MM.1S (cell line): ENCODE data around the gene SMOC1.

Experiments used
- DNase-seq: peaks from one replicate; pipeline ENCODE4 v3.0.0-alpha.2; 2015
- H2AFZ ChIP-seq: fragments of 300-600 bp; sonication (generic); 2 replicates; pipeline ENCODE4 v1.6.0; 2016; ENCODE audit warnings: antibody characterized with exemption, low read length
- H3F3A ChIP-seq: fragments of 300-600 bp; sonication (generic); 2 replicates; pipeline ENCODE4 v1.6.1; 2016; ENCODE audit warnings: mild to moderate bottlenecking, antibody characterized with exemption, low read length, moderate library complexity, mixed read lengths; ENCODE audit not compliant: insufficient read depth
- H3K27ac ChIP-seq: fragments of 300-600 bp; sonication (generic); 2 replicates; pipeline ENCODE4 v1.5.1; 2016; ENCODE audit warnings: mild to moderate bottlenecking, low read length
- H3K27me3 ChIP-seq: fragments of 300-600 bp; sonication (generic); replicated peaks from 2 replicates; pipeline ENCODE4 v1.6.0; 2016; ENCODE audit warnings: low read length; ENCODE audit not compliant: insufficient read depth
- H3K36me3 ChIP-seq: fragments of 300-600 bp; sonication (generic); replicated peaks from 2 replicates; pipeline ENCODE4 v1.6.1; 2016; ENCODE audit warnings: mild to moderate bottlenecking, low read length, mixed read lengths; ENCODE audit not compliant: insufficient read depth
- H3K4me1 ChIP-seq: fragments of 300-600 bp; sonication (generic); 2 replicates; pipeline ENCODE4 v1.6.1; 2016; ENCODE audit warnings: low read length, mixed read lengths
- H3K4me2 ChIP-seq: fragments of 300-600 bp; sonication (generic); 2 replicates; pipeline ENCODE4 v1.6.0; 2016; ENCODE audit warnings: low read depth, low read length
- H3K4me3 ChIP-seq: fragments of 300-600 bp; sonication (generic); 2 replicates; pipeline ENCODE4 v1.5.1; 2016; ENCODE audit warnings: low read length, mixed read lengths
- H3K79me2 ChIP-seq: fragments of 300-600 bp; sonication (generic); 2 replicates; pipeline ENCODE4 v1.6.1; 2016; ENCODE audit warnings: mixed run types, low read length, mixed read lengths
- H3K9ac ChIP-seq: fragments of 300-600 bp; sonication (generic); 2 replicates; pipeline ENCODE4 v1.6.1; 2016; ENCODE audit warnings: low read length, mixed read lengths
- H3K9me2 ChIP-seq: fragments of 300-600 bp; sonication (generic); replicated peaks from 2 replicates; pipeline ENCODE4 v1.6.1; 2016; ENCODE audit warnings: mild to moderate bottlenecking, low read length, mixed read lengths; ENCODE audit not compliant: insufficient read depth
- H3K9me3 ChIP-seq: fragments of 300-600 bp; sonication (generic); replicated peaks from 2 replicates; pipeline ENCODE4 v1.6.1; 2016; ENCODE audit warnings: mild to moderate bottlenecking, low read length, mixed read lengths; ENCODE audit not compliant: insufficient read depth
- H4K20me1 ChIP-seq: fragments of 300-600 bp; sonication (generic); 2 replicates; pipeline ENCODE4 v1.6.1; 2016; ENCODE audit warnings: mild to moderate bottlenecking, low read length, moderate library complexity, mixed read lengths; ENCODE audit not compliant: insufficient read depth
- EZH2 ChIP-seq: fragments of 300-600 bp; sonication (generic); optimal IDR thresholded peaks from 2 replicates; pipeline ENCODE3; 2017; ENCODE audit warnings: low read depth, mild to moderate bottlenecking, antibody characterized with exemption, low read length, mixed read lengths
- EZH2phosphoT487 ChIP-seq: fragments of 300-600 bp; sonication (generic); IDR thresholded peaks from 2 replicates; pipeline ENCODE4 v1.6.1; 2018; ENCODE audit warnings: antibody characterized with exemption, low read length
- TF ChIP-seq, protein P1 (sequence below): fragments of 300-600 bp; sonication (generic); IDR thresholded peaks from 2 replicates; pipeline ENCODE4 v1.5.1; 2016; ENCODE audit warnings: antibody characterized with exemption, low read length, mixed read lengths

Gene SMOC1

GRCh38 chr14:69906201-69906600 is 27.0 kb downstream of the SMOC1 start:
- no peaks in the 10 kb centered on the region for H4K20me1 ChIP-seq
- H3K9me2 ChIP-seq, result no peaks in the 10 kb centered on the region
- H3K9me3 ChIP-seq, result no peaks in the 10 kb centered on the region
- H3K27me3 ChIP-seq, result no peaks in the 10 kb centered on the region
- H3K27ac ChIP-seq, result peak overlapping the region; percentile 84; the same call in 1 of the 2 replicates
- H3K79me2 ChIP-seq, result peaks cover 34% of the 10 kb centered on the region
- peaks cover 32% of the 10 kb centered on the region for H3F3A ChIP-seq
- no peaks in the 10 kb centered on the region for H3K36me3 ChIP-seq
- H3K9ac ChIP-seq, result no peak overlapping the region
- H3K4me2 ChIP-seq, result peak overlapping the region; percentile 21; the same call in 1 of the 2 replicates
- H3K4me1 ChIP-seq, result peaks cover 48% of the 10 kb centered on the region
- no peak overlapping the region for H3K4me3 ChIP-seq
- no peak for TF ChIP-seq EZH2
- no peak for TF ChIP-seq EZH2phosphoT487
- TF ChIP-seq, protein P1, sequence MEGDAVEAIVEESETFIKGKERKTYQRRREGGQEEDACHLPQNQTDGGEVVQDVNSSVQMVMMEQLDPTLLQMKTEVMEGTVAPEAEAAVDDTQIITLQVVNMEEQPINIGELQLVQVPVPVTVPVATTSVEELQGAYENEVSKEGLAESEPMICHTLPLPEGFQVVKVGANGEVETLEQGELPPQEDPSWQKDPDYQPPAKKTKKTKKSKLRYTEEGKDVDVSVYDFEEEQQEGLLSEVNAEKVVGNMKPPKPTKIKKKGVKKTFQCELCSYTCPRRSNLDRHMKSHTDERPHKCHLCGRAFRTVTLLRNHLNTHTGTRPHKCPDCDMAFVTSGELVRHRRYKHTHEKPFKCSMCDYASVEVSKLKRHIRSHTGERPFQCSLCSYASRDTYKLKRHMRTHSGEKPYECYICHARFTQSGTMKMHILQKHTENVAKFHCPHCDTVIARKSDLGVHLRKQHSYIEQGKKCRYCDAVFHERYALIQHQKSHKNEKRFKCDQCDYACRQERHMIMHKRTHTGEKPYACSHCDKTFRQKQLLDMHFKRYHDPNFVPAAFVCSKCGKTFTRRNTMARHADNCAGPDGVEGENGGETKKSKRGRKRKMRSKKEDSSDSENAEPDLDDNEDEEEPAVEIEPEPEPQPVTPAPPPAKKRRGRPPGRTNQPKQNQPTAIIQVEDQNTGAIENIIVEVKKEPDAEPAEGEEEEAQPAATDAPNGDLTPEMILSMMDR, result no peak
- H2AFZ ChIP-seq, result no peak overlapping the region
- no peak for DNase-seq

- Histone ChIP-seq H3K9ac (no peak overlapping the region), H3K27me3 (no peaks in the 10 kb centered on the region), H3K79me2 (peaks cover 49% of the 10 kb centered on the region), H3K4me3 (no peak overlapping the region), H3K4me1 (peaks cover 36% of the 10 kb centered on the region), H4K20me1 (no peaks in the 10 kb centered on the region), H3K4me2 (peak overlapping the region; percentile 90; the same call in 1 of the 2 replicates), H3K36me3 (no peaks in the 10 kb centered on the region), H3F3A (peaks cover 24% of the 10 kb centered on the region; the same call in 1 of the 2 replicates), H3K9me2 (no peaks in the 10 kb centered on the region), H3K27ac (no peak overlapping the region), H3K9me3 (no peaks in the 10 kb centered on the region), H2AFZ (no peak overlapping the region)
- DNase-seq, result no peak
- TF ChIP-seq EZH2 (no peak), EZH2phosphoT487 (no peak)
- TF ChIP-seq, protein P1, result no peak
Measured at GRCh38 chr14:69909826-69910550, 30.8 kb downstream of the SMOC1 start.

DNA sequence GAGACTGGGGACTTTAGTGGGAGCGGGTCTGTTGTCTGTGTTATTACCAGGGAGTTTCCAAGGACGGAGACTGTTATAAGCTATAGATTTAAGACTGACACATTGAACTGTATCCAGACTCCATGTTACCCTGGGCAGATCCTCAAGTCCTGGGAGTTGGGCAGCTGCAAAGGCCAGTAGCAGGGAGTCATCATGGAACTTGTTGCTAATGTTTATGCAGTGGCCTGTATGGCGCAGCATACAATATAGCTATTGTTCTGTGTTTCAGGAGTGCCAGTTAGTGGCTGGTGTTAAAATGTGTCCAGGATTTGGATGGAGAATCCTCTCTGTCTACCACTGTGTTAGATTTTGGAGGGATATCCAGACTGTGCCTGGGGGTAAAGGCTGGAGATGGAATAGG is 31.7 kb downstream of the SMOC1 start:
- H3K9me2 ChIP-seq, result no peaks in the 10 kb centered on the region
- peaks cover 24% of the 10 kb centered on the region; the same call in 1 of the 2 replicates for H3F3A ChIP-seq
- no peak overlapping the region for H3K27ac ChIP-seq
- H3K79me2 ChIP-seq, result peaks cover 43% of the 10 kb centered on the region
- no peak overlapping the region for H3K4me3 ChIP-seq
- H3K9ac ChIP-seq, result no peak overlapping the region
- no peak overlapping the region for H2AFZ ChIP-seq
- no peaks in the 10 kb centered on the region for H3K27me3 ChIP-seq
- no peak overlapping the region for H3K4me2 ChIP-seq
- no peak for TF ChIP-seq EZH2phosphoT487
- no peak for TF ChIP-seq EZH2
- TF ChIP-seq, protein P1, result no peak
- no peaks in the 10 kb centered on the region for H3K9me3 ChIP-seq
- H3K36me3 ChIP-seq, result no peaks in the 10 kb centered on the region
- H3K4me1 ChIP-seq, result peaks cover 27% of the 10 kb centered on the region
- DNase-seq, result no peak
- H4K20me1 ChIP-seq, result no peaks in the 10 kb centered on the region
